ENCODE results near the gene SGIP1. TPM values are rescaled to one million over a fixed set of nuclear protein-coding genes. Genes with fewer than 3 reads are reported as not detected.
"Not testable (repeated sequence)": the region's sequence is repeated elsewhere in the genome, so short reads cannot be mapped to it uniquely, and the experiment has no call there.

SGIP1 gene
- total and polyA plus RNA-seq, 4 donors = 2.7 to 17.0 (median 4.7) TPM

DNA sequence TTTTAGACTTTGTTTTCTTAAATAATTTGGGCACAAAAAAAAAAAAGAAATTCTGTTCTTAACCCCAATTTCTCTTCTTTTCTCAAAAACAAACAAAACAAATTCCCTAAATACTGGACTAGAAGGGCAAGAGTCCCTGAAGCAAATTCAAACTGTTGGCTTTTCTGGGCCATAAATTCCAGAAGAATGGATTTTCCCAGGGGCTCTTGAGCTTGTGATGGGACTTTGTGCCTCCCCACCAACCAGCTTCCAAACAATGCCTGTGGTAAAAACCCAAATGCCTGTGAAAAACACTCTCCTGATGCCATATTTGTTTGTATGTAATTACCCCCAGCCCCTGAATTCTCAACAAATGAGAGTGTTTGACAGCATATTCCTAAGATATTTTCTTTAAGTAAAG lies 55.4 kb downstream of the SGIP1 start:
- no peaks in the 10 kb centered on the region for H3K9me3 ChIP-seq (ENCODE audit: control insufficient read depth in 4 of 4, insufficient read depth in 3 of 4, low read length in 3 of 4)
- no peak overlapping the region for H3K27ac ChIP-seq (ENCODE audit: low read depth in 1 of 2, low read length in 1 of 2)
- no peak for ATAC-seq (ENCODE audit: insufficient read depth, low FRiP score)
- no peaks in the 10 kb centered on the region for H3K27me3 ChIP-seq (ENCODE audit: control insufficient read depth in 3 of 3, insufficient read depth in 3 of 3, low read length in 2 of 3)
- no peak for DNase-seq
- TF ChIP-seq CTCF (IDR thresholded peaks at IDR 0.05; ENCODE audit: control extremely low read depth, extremely low read depth) = no peak
- peaks cover 0 to 7% (median 0%) of the 10 kb centered on the region in 5 donors for H3K4me1 ChIP-seq (ENCODE audit: control insufficient read depth in 5 of 5, insufficient read depth in 5 of 5, low read length in 5 of 5)
- H3K36me3 ChIP-seq (ENCODE audit: control insufficient read depth in 4 of 4, insufficient read depth in 4 of 4, low read length in 4 of 4) = no peaks in the 10 kb centered on the region
- H3K4me3 ChIP-seq = no peak overlapping the region
- no peak overlapping the region for H3K9ac ChIP-seq (ENCODE audit: insufficient read depth in 1 of 2, low read length in 2 of 2)

DNA sequence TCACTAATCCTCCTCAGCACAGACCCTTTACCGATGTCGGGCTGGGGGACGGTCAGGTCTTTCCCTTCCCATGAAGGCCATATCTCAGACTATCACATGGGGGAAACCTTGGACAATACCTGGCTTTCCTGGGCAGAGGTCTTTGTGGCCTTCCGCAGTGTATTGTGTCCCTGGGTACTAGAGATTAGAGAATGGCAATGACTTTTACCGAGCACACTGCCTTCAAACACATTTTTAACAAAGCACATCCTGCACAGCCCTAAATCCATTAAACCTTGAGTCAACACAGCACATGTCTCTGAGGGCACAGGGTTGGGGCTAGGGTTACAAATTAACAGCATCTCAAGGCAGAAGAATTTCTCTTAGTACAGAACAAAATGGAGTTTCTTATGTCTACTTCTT lies 58.2 kb downstream of the SGIP1 start:
- H3K4me1 ChIP-seq (ENCODE audit: control insufficient read depth in 5 of 5, insufficient read depth in 5 of 5, low read length in 5 of 5); H3K4me3 ChIP-seq; ATAC-seq (ENCODE audit: insufficient read depth, low FRiP score); H3K36me3 ChIP-seq (ENCODE audit: control insufficient read depth in 4 of 4, insufficient read depth in 4 of 4, low read length in 4 of 4); H3K27ac ChIP-seq (ENCODE audit: low read depth in 1 of 2, low read length in 1 of 2); DNase-seq; H3K9ac ChIP-seq (ENCODE audit: insufficient read depth in 1 of 2, low read length in 2 of 2); H3K9me3 ChIP-seq (ENCODE audit: control insufficient read depth in 4 of 4, insufficient read depth in 3 of 4, low read length in 3 of 4); H3K27me3 ChIP-seq (ENCODE audit: control insufficient read depth in 3 of 3, insufficient read depth in 3 of 3, low read length in 2 of 3): not testable (repeated sequence)
- 82 to 91% methylated on average over 5 of the region's 5 CpGs for whole genome bisulfite sequencing, 2 donors

GRCh38 chr1:66596191-66596590 lies 62.2 kb downstream of the SGIP1 start:
- DNase-seq (no peak), ATAC-seq (ENCODE audit: insufficient read depth, low FRiP score) (no peak)
- 89 to 94% methylated on average over 2 of the region's 2 CpGs for WGBS, 2 donors
- TF ChIP-seq CTCF (IDR thresholded peaks at IDR 0.05; ENCODE audit: control extremely low read depth, extremely low read depth) = no peak
- Histone ChIP-seq H3K27me3 (ENCODE audit: control insufficient read depth in 3 of 3, insufficient read depth in 3 of 3, low read length in 2 of 3) (no peaks in the 10 kb centered on the region), H3K4me1 (ENCODE audit: control insufficient read depth in 5 of 5, insufficient read depth in 5 of 5, low read length in 5 of 5) (peaks cover 0 to 3% (median 0%) of the 10 kb centered on the region in 5 donors), H3K4me3 (no peak overlapping the region), H3K9me3 (ENCODE audit: control insufficient read depth in 4 of 4, insufficient read depth in 3 of 4, low read length in 3 of 4) (peaks cover 0 to 7% (median 0%) of the 10 kb centered on the region in 4 donors), H3K27ac (ENCODE audit: low read depth in 1 of 2, low read length in 1 of 2) (no peak overlapping the region), H3K36me3 (ENCODE audit: control insufficient read depth in 4 of 4, insufficient read depth in 4 of 4, low read length in 4 of 4) (no peaks in the 10 kb centered on the region), H3K9ac (ENCODE audit: insufficient read depth in 1 of 2, low read length in 2 of 2) (no peak overlapping the region)

GRCh38 chr1:66597500-66597899 lies 63.5 kb downstream of the SGIP1 start:
- Histone ChIP-seq H3K9me3 (ENCODE audit: control insufficient read depth in 4 of 4, insufficient read depth in 3 of 4, low read length in 3 of 4) (peaks cover 0 to 7% (median 0%) of the 10 kb centered on the region in 4 donors), H3K4me1 (ENCODE audit: control insufficient read depth in 5 of 5, insufficient read depth in 5 of 5, low read length in 5 of 5) (peaks cover 0 to 3% (median 0%) of the 10 kb centered on the region in 5 donors), H3K27ac (ENCODE audit: low read depth in 1 of 2, low read length in 1 of 2) (no peak overlapping the region), H3K4me3 (no peak overlapping the region), H3K36me3 (ENCODE audit: control insufficient read depth in 4 of 4, insufficient read depth in 4 of 4, low read length in 4 of 4) (no peaks in the 10 kb centered on the region), H3K9ac (ENCODE audit: insufficient read depth in 1 of 2, low read length in 2 of 2) (no peak overlapping the region), H3K27me3 (ENCODE audit: control insufficient read depth in 3 of 3, insufficient read depth in 3 of 3, low read length in 2 of 3) (no peaks in the 10 kb centered on the region)
- DNase-seq = no peak
- ATAC-seq (ENCODE audit: insufficient read depth, low FRiP score) = no peak
- no peak for TF ChIP-seq CTCF (IDR thresholded peaks at IDR 0.05; ENCODE audit: control extremely low read depth, extremely low read depth)
- 81 to 87% methylated on average over 4 of the region's 4 CpGs for WGBS, 2 donors
